HL-60 (cell line): ENCODE measurements around the gene CBLC.

Experiments used
- CTCF ChIP-seq: IDR thresholded peaks from one replicate; pipeline ENCODE4 v1.5.1; 2011; ENCODE audit warnings: low read length, control low read depth, inconsistent platforms; ENCODE audit not compliant: insufficient read depth
- POLR2AphosphoS5 ChIP-seq: IDR thresholded peaks from 2 replicates; pipeline ENCODE4 v1.6.1; 2012; ENCODE audit warnings: low read depth
- SPI1 ChIP-seq: IDR thresholded peaks from 2 replicates; pipeline ENCODE4 v1.6.1; 2012; ENCODE audit warnings: low read depth, mild to moderate bottlenecking, borderline replicate concordance

- TF ChIP-seq POLR2AphosphoS5: no peak
- no peak for TF ChIP-seq CTCF
- TF ChIP-seq SPI1: no peak
Measured at GRCh38 chr19:44796701-44797115, 19.0 kb downstream of the CBLC start.
